Chondrocyte (in vitro differentiated cells): ENCODE results near the gene NRXN2. TPM values are rescaled to one million over a fixed set of nuclear protein-coding genes. Genes with fewer than 3 reads are reported as not detected.
A peak's percentile ranks its signal among the peaks of the same experiment; 100 is the strongest.

Experiments used
- DNase-seq: peaks from one replicate; pipeline ENCODE4 v3.0.0; 2021; ENCODE audit warnings: mixed read lengths, low spot score
- H3K27ac Mint-ChIP-seq: one replicate; pipeline ENCODE4 v1.8.0; 2021; ENCODE audit warnings: mild to moderate bottlenecking, moderate library complexity, mixed read lengths; ENCODE audit not compliant: unreplicated experiment
- H3K27me3 Mint-ChIP-seq: 2 replicates; pipeline ENCODE4 v1.8.0; 2021; ENCODE audit warnings: low read depth, mixed read lengths
- H3K36me3 Mint-ChIP-seq: 2 replicates; pipeline ENCODE4 v1.8.0; 2021; ENCODE audit warnings: low read depth, mixed read lengths
- H3K4me1 Mint-ChIP-seq: 2 replicates; pipeline ENCODE4 v1.8.0; 2021; ENCODE audit warnings: low read depth, mild to moderate bottlenecking, mixed read lengths
- H3K4me3 Mint-ChIP-seq: one replicate; pipeline ENCODE4 v1.8.0; 2021; ENCODE audit warnings: mild to moderate bottlenecking, moderate library complexity, mixed read lengths; ENCODE audit not compliant: unreplicated experiment
- H3K9me3 Mint-ChIP-seq: 2 replicates; pipeline ENCODE4 v1.8.0; 2021; ENCODE audit warnings: low read depth, mixed read lengths
- CTCF ChIP-seq: fragments of 200-600 bp; sonication (generic); IDR thresholded peaks from 2 replicates; pipeline ENCODE4 v1.5.0; 2021; ENCODE audit warnings: antibody characterized with exemption, mild to moderate bottlenecking, moderate library complexity
- total RNA-seq: library from RNA; stranded (reverse); gene quantifications from 3 replicates; pipeline ENCODE4 v1.2.1, GENCODE V29; 2021

NRXN2 gene
- total RNA-seq, 1 donor from 2014 or later: 1.8 TPM

DNA sequence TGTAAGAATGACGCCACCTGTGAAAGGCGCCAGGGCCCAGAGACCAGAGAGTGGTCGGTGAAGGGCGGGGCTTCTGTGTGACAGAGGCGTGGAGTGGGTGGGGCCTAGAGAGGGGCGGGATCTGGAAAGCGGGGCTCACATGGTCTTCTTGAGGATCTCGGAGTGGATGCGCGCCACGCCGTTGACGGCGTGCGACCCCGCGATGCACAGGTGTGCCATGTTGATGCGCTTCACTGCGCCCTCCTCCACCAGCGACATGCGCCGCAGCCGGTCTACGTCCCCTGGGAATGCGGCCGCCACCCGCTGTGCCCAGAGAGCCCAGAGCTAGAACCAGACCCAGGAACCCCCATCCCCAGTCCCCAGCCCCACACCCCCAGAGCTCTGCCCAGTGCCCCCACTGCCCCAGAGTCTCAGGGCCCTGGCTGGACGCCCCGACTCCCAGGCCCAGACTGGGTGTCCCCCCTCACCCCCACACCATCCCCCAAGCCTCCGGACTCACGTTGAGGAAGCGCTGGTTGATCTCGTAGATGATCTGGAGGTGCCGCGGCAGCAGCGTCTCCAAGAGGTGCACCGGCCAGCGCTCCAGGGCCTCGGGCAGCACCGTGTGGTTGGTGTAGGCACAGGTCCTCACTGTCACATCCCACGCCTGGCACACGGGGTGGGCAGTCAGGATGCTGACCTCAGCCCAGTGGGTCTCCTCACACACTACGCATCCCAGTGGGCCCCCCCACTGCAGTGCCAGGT is 30.6 kb upstream of the NRXN2 start:
- no peak for TF ChIP-seq CTCF
- H3K27me3 Mint-ChIP-seq: no peaks in the 10 kb centered on the region
- peak; percentile 89 for DNase-seq
- no peak overlapping the region for H3K4me3 Mint-ChIP-seq
- no peak overlapping the region for H3K27ac Mint-ChIP-seq
- H3K9me3 Mint-ChIP-seq: no peaks in the 10 kb centered on the region
- no peaks in the 10 kb centered on the region for H3K36me3 Mint-ChIP-seq
- H3K4me1 Mint-ChIP-seq: peaks cover 2% of the 10 kb centered on the region

DNA sequence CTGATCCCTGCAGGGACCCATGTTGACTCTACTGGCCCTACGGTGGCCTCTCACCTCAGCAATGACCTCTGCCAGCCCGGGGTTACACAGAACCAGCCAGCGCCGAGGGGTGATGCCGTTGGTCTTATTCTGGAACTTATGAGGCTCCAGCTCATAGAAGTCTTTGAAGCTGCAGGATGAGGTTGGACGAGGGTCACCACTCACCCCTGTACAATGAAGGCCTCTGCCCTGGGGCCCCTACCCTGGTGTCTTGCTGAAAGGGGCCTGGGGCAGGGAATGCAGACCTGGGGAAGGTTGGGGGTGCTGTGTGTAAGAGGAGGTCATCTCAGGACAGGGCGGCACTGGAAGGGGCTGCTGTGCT is 30.0 kb upstream of the NRXN2 start:
- H3K9me3 Mint-ChIP-seq: no peaks in the 10 kb centered on the region
- no peak overlapping the region for H3K4me3 Mint-ChIP-seq
- H3K27ac Mint-ChIP-seq: no peak overlapping the region
- peak; percentile 75 for DNase-seq
- no peaks in the 10 kb centered on the region for H3K36me3 Mint-ChIP-seq
- H3K4me1 Mint-ChIP-seq: peaks cover 7% of the 10 kb centered on the region
- H3K27me3 Mint-ChIP-seq: no peaks in the 10 kb centered on the region
- no peak for TF ChIP-seq CTCF

GRCh38 chr11:64752175-64752970 is 29.4 kb upstream of the NRXN2 start:
- H3K4me1 Mint-ChIP-seq: peaks cover 8% of the 10 kb centered on the region
- no peaks in the 10 kb centered on the region for H3K27me3 Mint-ChIP-seq

DNA sequence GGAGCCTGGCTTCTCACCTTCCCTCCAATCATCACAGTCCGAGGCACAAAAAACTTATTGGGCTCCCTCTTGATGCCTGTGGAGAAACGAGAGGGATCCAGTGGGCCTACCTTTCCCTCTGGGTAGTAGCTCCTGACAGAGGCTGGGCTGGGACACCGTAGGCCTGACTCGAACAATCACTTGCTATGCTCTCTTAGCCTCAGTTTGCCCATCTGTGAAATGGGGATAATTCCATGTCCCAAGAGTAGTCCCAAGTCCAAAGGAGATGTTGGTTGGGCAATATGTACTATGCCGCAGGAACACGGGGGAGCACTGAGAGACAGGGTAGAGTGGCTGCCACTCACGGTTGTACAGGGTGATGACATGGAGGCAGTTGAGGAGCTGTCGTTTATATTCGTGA is 28.6 kb upstream of the NRXN2 start:
- Mint-ChIP-seq H3K27me3 (no peaks in the 10 kb centered on the region), H3K9me3 (no peaks in the 10 kb centered on the region), H3K4me3 (no peak overlapping the region), H3K27ac (no peak overlapping the region), H3K4me1 (peaks cover 8% of the 10 kb centered on the region), H3K36me3 (no peaks in the 10 kb centered on the region)
- no peak for TF ChIP-seq CTCF
- peak; percentile 28 for DNase-seq

More at GRCh38 chr11:64752175-64752970, 29.4 kb upstream of the NRXN2 start:
- Mint-ChIP-seq H3K27ac (no peak overlapping the region), H3K4me3 (no peak overlapping the region), H3K9me3 (no peaks in the 10 kb centered on the region), H3K36me3 (no peaks in the 10 kb centered on the region)
- TF ChIP-seq CTCF: no peak
- peak; percentile 77 for DNase-seq

- no peaks in the 10 kb centered on the region for H3K9me3 Mint-ChIP-seq
- no peak for TF ChIP-seq CTCF
- H3K27me3 Mint-ChIP-seq: no peaks in the 10 kb centered on the region
- H3K36me3 Mint-ChIP-seq: no peaks in the 10 kb centered on the region
- DNase-seq: peak; percentile 67
- H3K4me3 Mint-ChIP-seq: no peak overlapping the region
- H3K27ac Mint-ChIP-seq: no peak overlapping the region
- peaks cover 8% of the 10 kb centered on the region for H3K4me1 Mint-ChIP-seq
Observed at GRCh38 chr11:64751136-64751535, 28.1 kb upstream of the NRXN2 start.
